Inferior parietal cortex (tissue), 1 donor: ENCODE data around the gene TTC19.
"Not testable (repeated sequence)": the region's sequence is repeated elsewhere in the genome, so short reads cannot be mapped to it uniquely, and the experiment has no call there.

Experiments
- DNase-seq: peaks from one replicate; pipeline ENCODE4 v3.0.0-alpha.2; 2016; ENCODE audit errors: extremely low spot score

Gene TTC19

GRCh38 chr17:15973016-15973415, 26.6 kb upstream of the TTC19 start:
- no peak for DNase-seq

- DNase-seq: no peak
Observed at GRCh38 chr17:15973834-15974233, 25.8 kb upstream of the TTC19 start.

GRCh38 chr17:15977894-15978293, 21.7 kb upstream of the TTC19 start:
- DNase-seq: no peak

- DNase-seq: no peak
Observed at GRCh38 chr17:15978606-15979005, 21.0 kb upstream of the TTC19 start.

GRCh38 chr17:15979013-15979412, 20.6 kb upstream of the TTC19 start:
- DNase-seq: not testable (repeated sequence)

- no peak for DNase-seq
Observed at GRCh38 chr17:15981208-15981607, 18.4 kb upstream of the TTC19 start.

GRCh38 chr17:15981646-15982580, 17.7 kb upstream of the TTC19 start:
- no peak for DNase-seq

GRCh38 chr17:15996322-15996721, 3.3 kb upstream of the TTC19 start:
- no peak for DNase-seq

- no peak for DNase-seq
Observed at GRCh38 chr17:15998031-15998562, 1.5 kb upstream of the TTC19 start.

GRCh38 chr17:15999974-16000827, 577 bp downstream of the TTC19 start:
- DNase-seq: peak; percentile 34

- no peak for DNase-seq
Observed at GRCh38 chr17:16001226-16001897, 1.7 kb downstream of the TTC19 start.

GRCh38 chr17:16002708-16003260, 3.2 kb downstream of the TTC19 start:
- no peak for DNase-seq

GRCh38 chr17:16003841-16004240, 4.2 kb downstream of the TTC19 start:
- no peak for DNase-seq

GRCh38 chr17:16005636-16006035, 6.0 kb downstream of the TTC19 start:
- no peak for DNase-seq

- DNase-seq: no peak
Observed at GRCh38 chr17:16007439-16007838, 7.8 kb downstream of the TTC19 start.

GRCh38 chr17:16013943-16014407, 14.4 kb downstream of the TTC19 start:
- DNase-seq: no peak

- no peak for DNase-seq
Observed at GRCh38 chr17:16019347-16019746, 19.7 kb downstream of the TTC19 start.

GRCh38 chr17:16023881-16024280, 24.3 kb downstream of the TTC19 start:
- DNase-seq: no peak

- no peak for DNase-seq
Observed at GRCh38 chr17:16025202-16025601, 25.6 kb downstream of the TTC19 start.

- no peak for DNase-seq
Observed at GRCh38 chr17:16026895-16027294, 27.3 kb downstream of the TTC19 start.
